GM12892 (cell line): Measurements from ENCODE around the gene MAPK6.

Experiments
- DNase-seq: peaks from one replicate; pipeline ENCODE4 v3.0.0; 2011; ENCODE audit not compliant: insufficient read length
- FAIRE-seq: peaks from 2 replicates; lab custom pipeline; 2011; peaks lifted over from hg19 to GRCh38; lab: Jason Lieb, UNC
- POLR2A ChIP-seq: IDR thresholded peaks from 2 replicates; pipeline ENCODE4 v1.6.1; 2011; ENCODE audit warnings: low read depth, low read length, control low read depth
- POLR2AphosphoS5 ChIP-seq: IDR thresholded peaks from 2 replicates; pipeline ENCODE4 v1.6.1; 2011; ENCODE audit warnings: low read depth, low read length, control low read depth
- TAF1 ChIP-seq: IDR thresholded peaks from 2 replicates; pipeline ENCODE4 v1.6.1; 2011; ENCODE audit warnings: low read depth, mild to moderate bottlenecking, control low read depth, low read length, borderline replicate concordance

The MAPK6 gene

GRCh38 chr15:52003710-52004109 lies 15.3 kb upstream of the MAPK6 start:
- TF ChIP-seq TAF1, result no peak
- no peak for TF ChIP-seq POLR2AphosphoS5
- TF ChIP-seq POLR2A, result no peak
- DNase-seq, result no peak
- FAIRE-seq, result no peak

DNA sequence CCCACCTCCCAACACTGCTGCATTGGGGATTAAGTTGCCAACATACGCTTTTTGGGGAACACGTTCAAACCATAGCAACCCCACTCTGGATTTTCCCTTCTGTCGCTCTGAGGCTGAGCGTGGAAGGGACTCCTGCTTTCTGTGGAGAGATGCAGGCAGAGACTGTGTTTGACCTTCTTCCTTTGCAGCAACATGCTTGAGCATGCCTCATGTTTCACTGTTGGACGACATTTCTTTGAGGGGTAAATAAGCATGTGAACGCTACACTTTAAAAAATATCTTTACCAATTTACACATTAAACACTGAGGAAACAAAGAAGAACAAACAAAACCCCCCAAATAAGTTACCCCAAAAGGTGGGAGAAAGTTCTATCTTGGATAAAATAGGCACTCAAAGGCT lies 14.2 kb upstream of the MAPK6 start:
- TF ChIP-seq POLR2AphosphoS5, result no peak
- no peak for TF ChIP-seq POLR2A
- no peak for TF ChIP-seq TAF1
- FAIRE-seq (no peak), DNase-seq (no peak)

DNA sequence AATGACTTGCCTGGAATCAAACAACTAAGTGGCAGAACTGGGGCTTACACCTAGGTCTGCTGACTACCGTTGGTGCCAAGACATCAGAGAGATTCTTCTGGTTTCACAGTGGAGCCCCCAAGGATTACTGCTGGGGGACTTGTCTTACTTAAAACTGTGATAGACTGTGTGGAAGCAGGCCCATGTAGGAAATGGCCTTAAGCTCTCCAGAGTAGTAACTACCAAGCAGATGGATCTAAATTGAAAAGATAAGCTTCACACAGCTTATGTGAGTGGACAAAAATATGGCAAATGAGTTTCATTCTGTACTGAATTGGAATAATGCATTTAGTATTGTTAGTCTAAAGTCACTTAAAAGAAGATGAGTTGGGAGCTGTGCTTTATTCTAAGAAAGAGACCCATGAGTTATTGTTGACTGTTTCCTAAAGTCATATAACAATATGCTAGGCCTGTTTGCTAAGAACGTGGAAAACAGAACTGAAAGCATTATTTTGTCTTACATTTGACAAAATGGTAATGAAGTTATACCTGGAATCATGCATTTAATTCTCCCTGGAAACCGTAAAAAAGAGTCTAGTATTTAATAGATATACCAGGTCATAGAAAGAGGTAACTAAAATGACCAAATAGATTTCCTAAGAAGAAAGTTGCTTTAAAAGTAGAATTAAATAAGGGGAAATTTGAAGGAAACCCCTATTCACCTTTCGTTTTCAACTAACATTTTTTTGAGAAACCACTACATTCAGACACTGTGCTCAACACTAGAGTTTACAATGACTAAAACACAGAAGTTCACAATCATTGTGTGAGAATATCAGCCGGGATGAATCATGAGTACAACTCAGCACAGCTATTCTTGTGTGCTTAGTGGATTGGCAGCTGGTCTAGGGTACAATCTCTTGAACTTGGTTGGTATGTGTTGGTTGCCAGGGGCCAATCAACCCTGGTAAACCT lies 13.0 kb upstream of the MAPK6 start:
- TF ChIP-seq TAF1 (no peak), POLR2AphosphoS5 (0 out of 2 replicates have a peak, but pooled peaks have one; percentile 11)
- DNase-seq (no peak), FAIRE-seq (peak; percentile 92)

GRCh38 chr15:52006702-52007340 lies 12.2 kb upstream of the MAPK6 start:
- DNase-seq, result no peak
- TF ChIP-seq POLR2AphosphoS5 (0 out of 2 replicates have a peak, but pooled peaks have one; percentile 13), TAF1 (no peak), POLR2A (peak; percentile 20; the same call in 1 of the 2 replicates)
- no peak for FAIRE-seq

DNA sequence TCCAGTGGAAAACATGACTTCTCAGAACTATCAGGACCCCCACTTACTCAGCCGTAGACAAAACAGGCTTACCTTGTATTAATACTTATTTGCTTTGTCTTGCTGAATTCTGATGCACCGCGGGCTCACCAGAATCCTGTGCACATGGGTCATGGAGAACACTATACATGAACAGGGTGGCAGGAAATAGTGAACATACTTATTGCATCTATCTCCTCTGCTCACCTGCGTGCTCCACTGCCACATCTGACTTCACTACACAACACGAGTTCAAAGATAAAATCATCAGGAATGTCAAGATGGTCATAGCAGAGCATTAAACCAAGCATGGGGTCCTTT lies 10.7 kb upstream of the MAPK6 start:
- TF ChIP-seq POLR2AphosphoS5 (no peak), TAF1 (no peak), POLR2A (no peak)
- peak; percentile 5 for FAIRE-seq
- DNase-seq, result no peak

GRCh38 chr15:52008698-52009434 lies 10.2 kb upstream of the MAPK6 start:
- DNase-seq (no peak), FAIRE-seq (peak; percentile 87)
- TF ChIP-seq POLR2A, result no peak
- TF ChIP-seq TAF1, result no peak
- no peak for TF ChIP-seq POLR2AphosphoS5

DNA sequence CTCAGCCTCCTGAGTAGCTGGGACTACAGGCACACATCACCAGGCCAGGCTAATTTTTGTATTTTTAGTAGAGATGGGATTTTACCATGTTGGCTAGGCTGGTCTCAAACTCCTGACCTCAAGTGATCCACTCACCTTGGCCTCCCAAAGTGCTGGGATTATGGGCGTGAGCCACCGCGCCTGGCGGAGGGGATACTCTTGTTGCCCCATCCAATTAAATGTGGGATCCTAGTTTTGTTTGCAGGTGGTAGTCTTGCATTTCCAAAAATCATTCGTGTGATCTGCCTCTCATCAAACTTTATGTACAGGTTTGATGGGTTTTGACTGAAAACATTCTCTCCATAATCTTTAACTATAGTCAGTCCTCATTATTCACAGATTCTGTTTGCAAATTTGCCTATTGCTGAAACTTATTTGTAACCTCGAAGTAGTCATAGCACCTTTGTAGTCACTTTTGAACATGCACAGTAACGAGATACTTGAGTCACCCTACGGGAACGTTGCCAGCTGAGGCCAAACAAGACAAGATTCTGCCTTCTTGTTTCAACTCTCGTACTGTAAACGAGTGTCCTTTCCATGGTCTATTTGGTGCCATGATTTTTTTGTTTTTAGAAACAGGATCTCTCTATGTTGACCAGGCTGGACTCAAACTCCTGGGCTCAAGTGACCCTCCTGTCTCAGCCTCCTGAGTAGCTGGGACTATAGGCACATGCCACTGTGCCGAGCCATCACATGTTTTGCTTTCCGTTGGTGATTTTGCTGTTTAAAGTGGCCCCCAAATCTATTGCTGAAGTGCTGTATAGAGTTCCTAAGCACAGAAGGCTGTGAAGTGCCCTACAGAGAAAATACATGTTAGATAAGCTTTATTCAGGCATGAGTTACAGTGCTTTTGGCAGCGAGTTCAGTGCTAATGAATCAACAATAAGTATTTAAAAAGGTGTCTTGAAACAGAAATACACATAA lies 8.1 kb upstream of the MAPK6 start:
- peak; percentile 9 for FAIRE-seq
- TF ChIP-seq POLR2AphosphoS5 (no peak), POLR2A (no peak), TAF1 (no peak)
- DNase-seq, result no peak

DNA sequence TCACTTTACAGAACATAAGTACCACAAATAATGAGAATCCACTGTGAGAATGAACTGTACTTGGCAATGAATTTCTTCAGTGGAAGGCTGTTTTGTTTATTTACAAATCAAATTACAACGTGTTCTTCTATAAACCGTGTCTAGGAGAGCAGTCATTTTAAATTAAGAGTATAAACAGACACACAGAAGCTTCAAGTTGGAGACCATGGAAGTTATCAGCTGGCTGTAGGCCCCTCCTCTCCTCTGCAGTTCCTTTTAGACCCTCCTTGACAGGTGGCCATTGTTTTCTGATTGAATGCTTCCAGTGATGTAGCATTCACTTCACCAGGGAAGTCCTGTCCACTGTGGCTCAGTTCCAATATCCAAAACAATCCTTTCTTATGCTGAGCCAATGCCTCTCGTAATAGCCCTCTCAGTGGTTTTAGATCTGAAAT lies 7.3 kb upstream of the MAPK6 start:
- DNase-seq (no peak), FAIRE-seq (no peak)
- no peak for TF ChIP-seq TAF1
- no peak for TF ChIP-seq POLR2A
- TF ChIP-seq POLR2AphosphoS5, result no peak

DNA sequence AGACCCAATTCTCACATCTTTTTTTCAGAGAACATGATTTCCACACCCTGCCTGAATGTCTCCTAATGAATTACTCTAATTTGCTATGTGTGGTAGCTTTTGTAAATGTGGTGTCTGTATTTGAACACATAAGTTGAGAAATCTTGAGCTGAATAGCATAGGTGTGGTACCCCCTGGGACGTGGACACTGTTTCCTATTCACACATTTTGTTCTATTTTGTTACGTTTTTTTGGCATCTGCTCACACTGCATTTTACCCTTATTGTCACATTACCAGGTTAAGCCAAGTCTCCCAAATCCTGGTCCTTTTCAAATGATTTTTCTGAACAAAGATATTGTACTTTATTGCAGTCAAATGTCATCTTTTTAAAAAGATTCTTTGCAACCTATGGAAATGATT lies 6.8 kb upstream of the MAPK6 start:
- FAIRE-seq (no peak), DNase-seq (no peak)
- TF ChIP-seq TAF1, result no peak
- TF ChIP-seq POLR2A, result no peak
- TF ChIP-seq POLR2AphosphoS5, result no peak

DNA sequence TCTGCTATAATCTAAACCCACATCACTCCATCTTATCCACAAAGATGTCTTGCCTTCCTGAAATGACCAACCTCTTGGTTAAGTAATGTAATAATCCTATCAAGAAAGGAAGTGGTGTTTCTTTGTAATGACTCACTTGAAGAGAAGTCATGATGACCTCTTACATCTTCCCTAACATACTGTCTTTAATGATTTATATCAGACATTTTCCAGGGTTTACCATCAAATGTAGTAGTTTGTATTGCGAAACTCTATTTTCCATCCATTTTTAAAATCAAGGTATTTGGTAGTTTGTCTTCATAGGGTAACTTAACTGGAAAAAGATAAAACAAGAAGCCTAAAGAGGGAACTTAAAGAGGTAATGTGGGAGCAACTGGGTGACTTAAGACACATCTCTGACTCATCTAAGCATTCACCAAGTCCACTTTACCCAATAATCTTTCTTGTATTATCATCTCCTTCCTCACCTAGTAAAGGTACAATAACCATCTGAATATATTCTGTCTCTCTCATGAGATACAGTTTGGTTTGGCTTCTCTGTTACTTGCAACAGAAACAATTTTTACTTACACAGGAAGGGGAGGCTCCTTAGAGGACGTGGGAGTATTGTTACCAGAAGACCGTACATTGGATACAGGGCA lies 5.7 kb upstream of the MAPK6 start:
- TF ChIP-seq TAF1, result no peak
- TF ChIP-seq POLR2AphosphoS5, result no peak
- TF ChIP-seq POLR2A, result no peak
- FAIRE-seq (no peak), DNase-seq (no peak)
